Measurements from ENCODE around the gene SPRN. TPM values are rescaled to one million over a fixed set of nuclear protein-coding genes. Genes with fewer than 3 reads are reported as not detected.

The SPRN gene
- total RNA-seq, 1 donor from 2014 or later: 4.0 TPM

GRCh38 chr10:133445268-133445732 lies 20.9 kb upstream of the SPRN start:
- H4K20me1 ChIP-seq (ENCODE audit: insufficient read depth, low read length): no peaks in the 10 kb centered on the region
- no peak overlapping the region for H3K4me2 ChIP-seq (ENCODE audit: low read length)
- no peak overlapping the region for H3K9ac ChIP-seq (ENCODE audit: low read length)
- DNase-seq (ENCODE audit: low read depth): no peak
- Mint-ChIP-seq H3K27ac (ENCODE audit: unreplicated experiment) (no peak overlapping the region), H3K27me3 (ENCODE audit: low read depth, unreplicated experiment) (peaks cover 5% of the 10 kb centered on the region), H3K4me1 (ENCODE audit: low read depth, unreplicated experiment) (peaks cover 4% of the 10 kb centered on the region), H3K4me3 (ENCODE audit: unreplicated experiment) (no peak overlapping the region), H3K9me3 (ENCODE audit: unreplicated experiment) (peaks cover 36% of the 10 kb centered on the region), H3K36me3 (ENCODE audit: low read depth, unreplicated experiment) (peaks cover 9% of the 10 kb centered on the region)
- no peak overlapping the region for H3K27ac ChIP-seq (ENCODE audit: low read depth, low read length)
- H3K79me2 ChIP-seq (ENCODE audit: insufficient read depth, low read length): no peaks in the 10 kb centered on the region
- no peak overlapping the region for H2AFZ ChIP-seq (ENCODE audit: low read depth, low read length)
- peaks cover 5% of the 10 kb centered on the region for H3K9me3 ChIP-seq (ENCODE audit: insufficient read depth, low read depth, low read length)
- H3K27me3 ChIP-seq (ENCODE audit: insufficient read depth, low read length): no peaks in the 10 kb centered on the region
- H3K36me3 ChIP-seq (ENCODE audit: insufficient read depth, low read length): no peaks in the 10 kb centered on the region
- no peak overlapping the region for H3K4me3 ChIP-seq (ENCODE audit: insufficient read depth, low read depth, low read length)
- TF ChIP-seq EZH2 (IDR thresholded peaks at IDR 0.05; ENCODE audit: insufficient read depth, low read length) (no peak), CTCF (IDR thresholded peaks at IDR 0.05; ENCODE audit: insufficient read depth, low read depth, low read length) (no peak)
- H3K4me1 ChIP-seq (ENCODE audit: insufficient read depth, low read length): no peaks in the 10 kb centered on the region
- FAIRE-seq: no peak

DNA sequence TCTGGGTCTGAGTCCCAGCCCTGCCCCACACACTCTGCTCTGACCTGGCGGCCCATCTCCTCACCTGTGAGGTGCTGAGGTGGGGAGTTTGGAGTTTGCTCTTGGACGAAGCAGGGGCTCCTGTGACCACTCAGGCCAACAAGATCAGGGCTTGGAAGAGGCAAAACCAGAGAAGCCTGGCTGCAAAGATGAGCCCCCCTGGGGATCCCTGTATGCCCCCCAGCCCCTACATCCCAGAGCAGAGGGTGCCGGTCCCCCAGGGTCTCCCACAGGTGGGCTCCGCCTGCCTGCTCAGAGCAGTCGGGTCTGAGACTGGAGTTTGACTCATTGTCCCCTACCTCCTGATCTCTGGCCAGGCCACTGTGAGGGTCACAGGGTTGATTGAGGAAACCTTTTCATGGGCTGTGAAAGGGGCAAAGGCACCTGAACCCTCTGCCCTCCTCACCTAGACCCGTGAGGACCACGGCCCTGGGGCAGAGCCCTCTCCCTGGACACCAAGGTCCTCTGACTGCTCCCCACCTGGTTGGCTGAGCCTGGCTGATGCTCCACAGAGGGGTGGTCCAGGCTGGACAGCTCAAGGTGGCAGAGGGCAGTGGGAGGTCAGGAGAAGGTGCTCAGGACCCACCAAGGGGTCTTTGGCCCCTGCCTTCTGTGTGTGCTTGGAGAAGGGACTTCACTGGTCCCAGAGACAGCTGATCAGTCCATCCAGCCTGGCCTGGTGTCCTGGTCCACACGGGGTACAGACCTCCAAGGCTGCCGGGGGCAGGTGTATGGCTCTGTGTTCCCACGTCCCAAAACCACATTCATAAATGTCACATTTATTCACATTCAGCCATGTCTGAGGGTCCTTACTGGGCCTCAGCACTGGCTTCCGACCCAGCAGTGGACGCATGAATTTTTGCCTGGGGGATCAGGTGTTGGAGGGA lies 20.2 kb upstream of the SPRN start:
- Mint-ChIP-seq H3K27ac (ENCODE audit: unreplicated experiment) (no peak overlapping the region), H3K9me3 (ENCODE audit: unreplicated experiment) (peaks cover 33% of the 10 kb centered on the region)
- H3K9me3 ChIP-seq (ENCODE audit: insufficient read depth, low read depth, low read length): peaks cover 5% of the 10 kb centered on the region

More for the DNA sequence above, 20.2 kb upstream of the SPRN start:
- no peak overlapping the region for H3K27ac ChIP-seq (ENCODE audit: low read depth, low read length)
- H2AFZ ChIP-seq (ENCODE audit: low read depth, low read length): no peak overlapping the region
- no peak overlapping the region for H3K9ac ChIP-seq (ENCODE audit: low read length)
- H3K4me2 ChIP-seq (ENCODE audit: low read length): no peak overlapping the region
- DNase-seq (ENCODE audit: low read depth): no peak
- no peaks in the 10 kb centered on the region for H4K20me1 ChIP-seq (ENCODE audit: insufficient read depth, low read length)
- Mint-ChIP-seq H3K4me3 (ENCODE audit: unreplicated experiment) (no peak overlapping the region), H3K4me1 (ENCODE audit: low read depth, unreplicated experiment) (peaks cover 4% of the 10 kb centered on the region), H3K36me3 (ENCODE audit: low read depth, unreplicated experiment) (peaks cover 9% of the 10 kb centered on the region), H3K27me3 (ENCODE audit: low read depth, unreplicated experiment) (peaks cover 5% of the 10 kb centered on the region)
- H3K79me2 ChIP-seq (ENCODE audit: insufficient read depth, low read length): no peaks in the 10 kb centered on the region
- no peaks in the 10 kb centered on the region for H3K4me1 ChIP-seq (ENCODE audit: insufficient read depth, low read length)
- no peak overlapping the region for H3K4me3 ChIP-seq (ENCODE audit: insufficient read depth, low read depth, low read length)
- H3K27me3 ChIP-seq (ENCODE audit: insufficient read depth, low read length): no peaks in the 10 kb centered on the region
- no peaks in the 10 kb centered on the region for H3K36me3 ChIP-seq (ENCODE audit: insufficient read depth, low read length)
- FAIRE-seq: no peak
- TF ChIP-seq CTCF (IDR thresholded peaks at IDR 0.05; ENCODE audit: insufficient read depth, low read depth, low read length) (no peak), EZH2 (IDR thresholded peaks at IDR 0.05; ENCODE audit: insufficient read depth, low read length) (no peak)

Measured in astrocyte (in vitro differentiated cells and primary cell).